Astrocyte (in vitro differentiated cells and primary cell): Measurements from ENCODE around the gene TTC7B. TPM values are rescaled to one million over a fixed set of nuclear protein-coding genes. Genes with fewer than 3 reads are reported as not detected.

ENCODE experiments used
- DNase-seq: peaks from one replicate; pipeline ENCODE4 v3.0.0-alpha.2; 2010; ENCODE audit warnings: low read depth
- FAIRE-seq: peaks from 2 replicates; lab custom pipeline; 2011; peaks lifted over from hg19 to GRCh38; lab: Jason Lieb, UNC
- H2AFZ ChIP-seq: 2 replicates; pipeline ENCODE4 v1.6.0; 2012; ENCODE audit warnings: low read depth, low read length, inconsistent platforms
- H3K27ac ChIP-seq: 2 replicates; pipeline ENCODE4 v1.5.1; 2011; ENCODE audit warnings: low read depth, low read length, inconsistent platforms
- H3K27me3 ChIP-seq: 2 replicates; pipeline ENCODE4 v1.6.0; 2011; ENCODE audit warnings: low read length, inconsistent platforms; ENCODE audit not compliant: insufficient read depth
- H3K36me3 ChIP-seq: 2 replicates; pipeline ENCODE4 v1.5.1; 2011; ENCODE audit warnings: low read length, inconsistent platforms; ENCODE audit not compliant: insufficient read depth
- H3K4me1 ChIP-seq: 2 replicates; pipeline ENCODE4 v1.5.1; 2011; ENCODE audit warnings: low read length, inconsistent platforms; ENCODE audit not compliant: insufficient read depth
- H3K4me2 ChIP-seq: 2 replicates; pipeline ENCODE4 v1.6.0; 2012; ENCODE audit warnings: low read length, inconsistent platforms
- H3K4me3 ChIP-seq: 2 replicates; pipeline ENCODE4 v1.5.1; 2011; ENCODE audit warnings: low read depth, mild to moderate bottlenecking, low read length, inconsistent platforms; ENCODE audit not compliant: insufficient read depth
- H3K79me2 ChIP-seq: 2 replicates; pipeline ENCODE4 v1.6.0; 2012; ENCODE audit warnings: mild to moderate bottlenecking, low read length, inconsistent platforms; ENCODE audit not compliant: insufficient read depth
- H3K9ac ChIP-seq: 2 replicates; pipeline ENCODE4 v1.6.0; 2012; ENCODE audit warnings: mild to moderate bottlenecking, low read length, inconsistent platforms
- H3K9me3 ChIP-seq: 2 replicates; pipeline ENCODE4 v1.5.1; 2012; ENCODE audit warnings: low read depth, mild to moderate bottlenecking, low read length, inconsistent platforms; ENCODE audit not compliant: insufficient read depth
- H4K20me1 ChIP-seq: 2 replicates; pipeline ENCODE4 v1.6.0; 2012; ENCODE audit warnings: low read length, inconsistent platforms; ENCODE audit not compliant: insufficient read depth
- H3K27ac Mint-ChIP-seq: one replicate; pipeline ENCODE4 v1.8.0; 2021; ENCODE audit warnings: mild to moderate bottlenecking, mixed read lengths; ENCODE audit not compliant: unreplicated experiment
- H3K27me3 Mint-ChIP-seq: one replicate; pipeline ENCODE4 v1.8.0; 2021; ENCODE audit warnings: low read depth, mixed read lengths; ENCODE audit not compliant: unreplicated experiment
- H3K36me3 Mint-ChIP-seq: one replicate; pipeline ENCODE4 v1.8.0; 2021; ENCODE audit warnings: low read depth, mixed read lengths; ENCODE audit not compliant: unreplicated experiment
- H3K4me1 Mint-ChIP-seq: one replicate; pipeline ENCODE4 v1.8.0; 2021; ENCODE audit warnings: low read depth, mixed read lengths; ENCODE audit not compliant: unreplicated experiment
- H3K4me3 Mint-ChIP-seq: one replicate; pipeline ENCODE4 v1.8.0; 2021; ENCODE audit warnings: mild to moderate bottlenecking, moderate library complexity, mixed read lengths; ENCODE audit not compliant: unreplicated experiment
- H3K9me3 Mint-ChIP-seq: one replicate; pipeline ENCODE4 v1.8.0; 2021; ENCODE audit warnings: mild to moderate bottlenecking, mixed read lengths; ENCODE audit not compliant: unreplicated experiment
- CTCF ChIP-seq: IDR thresholded peaks from 2 replicates; pipeline ENCODE4 v1.5.1; 2011; ENCODE audit warnings: low read depth, mild to moderate bottlenecking, inconsistent platforms, low read length, moderate library complexity; ENCODE audit not compliant: insufficient read depth
- EZH2 ChIP-seq: IDR thresholded peaks from 2 replicates; pipeline ENCODE4 v1.6.1; 2012; ENCODE audit warnings: mild to moderate bottlenecking, low read length, inconsistent platforms; ENCODE audit not compliant: insufficient read depth
- total RNA-seq: library from RNA; stranded (reverse); gene quantifications from 2 replicates; pipeline ENCODE4 v1.2.1, GENCODE V29; 2021

The TTC7B gene
- total RNA-seq, 1 donor from 2014 or later, result 42.1 TPM

- Mint-ChIP-seq H3K9me3 (no peaks in the 10 kb centered on the region), H3K4me1 (peaks cover 17% of the 10 kb centered on the region), H3K27me3 (peaks cover 27% of the 10 kb centered on the region), H3K4me3 (no peak overlapping the region), H3K27ac (no peak overlapping the region), H3K36me3 (peaks cover 15% of the 10 kb centered on the region)
- H3K4me3 ChIP-seq, result no peak overlapping the region
- no peak for FAIRE-seq
- H2AFZ ChIP-seq, result no peak overlapping the region
- H3K9me3 ChIP-seq, result no peaks in the 10 kb centered on the region
- no peak overlapping the region for H3K27ac ChIP-seq
- H3K27me3 ChIP-seq, result no peaks in the 10 kb centered on the region
- no peak overlapping the region for H3K9ac ChIP-seq
- no peaks in the 10 kb centered on the region for H4K20me1 ChIP-seq
- peaks cover 13% of the 10 kb centered on the region for H3K4me1 ChIP-seq
- H3K36me3 ChIP-seq, result no peaks in the 10 kb centered on the region
- TF ChIP-seq EZH2, result no peak
- no peak for TF ChIP-seq CTCF
- H3K79me2 ChIP-seq, result no peaks in the 10 kb centered on the region
- DNase-seq, result no peak
- no peak overlapping the region for H3K4me2 ChIP-seq
Observed at GRCh38 chr14:90538095-90538494, 278.1 kb downstream of the TTC7B start.

- Mint-ChIP-seq H3K27ac (no peak overlapping the region), H3K36me3 (peaks cover 13% of the 10 kb centered on the region), H3K9me3 (no peaks in the 10 kb centered on the region), H3K27me3 (peaks cover 28% of the 10 kb centered on the region), H3K4me3 (no peak overlapping the region), H3K4me1 (peaks cover 17% of the 10 kb centered on the region)
- TF ChIP-seq CTCF (no peak), EZH2 (no peak)
- H3K36me3 ChIP-seq, result no peaks in the 10 kb centered on the region
- H2AFZ ChIP-seq, result no peak overlapping the region
- no peaks in the 10 kb centered on the region for H4K20me1 ChIP-seq
- no peak for FAIRE-seq
- H3K79me2 ChIP-seq, result no peaks in the 10 kb centered on the region
- H3K27me3 ChIP-seq, result no peaks in the 10 kb centered on the region
- no peak overlapping the region for H3K4me3 ChIP-seq
- H3K4me1 ChIP-seq, result peaks cover 13% of the 10 kb centered on the region
- no peak overlapping the region for H3K4me2 ChIP-seq
- H3K27ac ChIP-seq, result no peak overlapping the region
- peak; percentile 16 for DNase-seq
- no peaks in the 10 kb centered on the region for H3K9me3 ChIP-seq
- no peak overlapping the region for H3K9ac ChIP-seq
Observed at GRCh38 chr14:90536511-90537191, 279.6 kb downstream of the TTC7B start.

- Histone ChIP-seq H3K27ac (no peak overlapping the region), H2AFZ (no peak overlapping the region), H3K4me2 (no peak overlapping the region), H3K79me2 (no peaks in the 10 kb centered on the region), H3K4me3 (no peak overlapping the region), H3K36me3 (no peaks in the 10 kb centered on the region), H3K9ac (no peak overlapping the region), H3K9me3 (no peaks in the 10 kb centered on the region), H4K20me1 (no peaks in the 10 kb centered on the region), H3K27me3 (no peaks in the 10 kb centered on the region), H3K4me1 (peaks cover 13% of the 10 kb centered on the region)
- Mint-ChIP-seq H3K27ac (no peak overlapping the region), H3K27me3 (peaks cover 28% of the 10 kb centered on the region), H3K4me1 (peaks cover 17% of the 10 kb centered on the region), H3K4me3 (no peak overlapping the region), H3K9me3 (no peaks in the 10 kb centered on the region), H3K36me3 (peaks cover 13% of the 10 kb centered on the region)
- no peak for TF ChIP-seq CTCF
- no peak for TF ChIP-seq EZH2
- FAIRE-seq (no peak), DNase-seq (peak; percentile 23)
Observed at GRCh38 chr14:90536092-90536491, 280.1 kb downstream of the TTC7B start.
